RWPE2 (cell line): ENCODE measurements around the gene TACR2.

Experiments used
- ATAC-seq: fragments of 200-7000 bp; cut with Tn5 transposase; 3 replicates; pipeline ENCODE4 v1.9.1; 2021; ENCODE audit warnings: low read depth
- DNase-seq: peaks from one replicate; pipeline ENCODE4 v3.0.0-alpha.2; 2020; ENCODE audit warnings: low spot score
- H3K27ac ChIP-seq: fragments of 450-650 bp; 2 replicates; pipeline ENCODE4 v1.5.1; 2017; ENCODE audit warnings: mild to moderate bottlenecking; ENCODE audit not compliant: poor library complexity, severe bottlenecking
- H3K27me3 ChIP-seq: fragments of 250-450 bp; sonication (Bioruptor Pico); 2 replicates; pipeline ENCODE4 v1.5.1; 2021; ENCODE audit warnings: mild to moderate bottlenecking, moderate library complexity; ENCODE audit not compliant: insufficient read depth, poor library complexity, severe bottlenecking
- H3K36me3 ChIP-seq: fragments of 250-450 bp; sonication (Bioruptor Pico); 2 replicates; pipeline ENCODE4 v1.5.1; 2020; ENCODE audit warnings: low read depth, mild to moderate bottlenecking, moderate library complexity
- H3K4me1 ChIP-seq: fragments of 250-450 bp; sonication (Bioruptor Pico); 2 replicates; pipeline ENCODE4 v1.5.1; 2021; ENCODE audit warnings: mild to moderate bottlenecking, moderate library complexity; ENCODE audit not compliant: insufficient read depth, poor library complexity, severe bottlenecking
- H3K4me3 ChIP-seq: fragments of 250-450 bp; sonication (Bioruptor Pico); 2 replicates; pipeline ENCODE4 v1.5.1; 2021; ENCODE audit warnings: mild to moderate bottlenecking, moderate library complexity; ENCODE audit not compliant: severe bottlenecking
- H3K9me3 ChIP-seq: fragments of 250-450 bp; sonication (Bioruptor Pico); 2 replicates; pipeline ENCODE4 v1.5.1; 2021; ENCODE audit warnings: mild to moderate bottlenecking, moderate library complexity; ENCODE audit not compliant: severe bottlenecking
- CTCF ChIP-seq: fragments of 450-650 bp; IDR thresholded peaks from one replicate; pipeline ENCODE4 v1.5.1; 2017; ENCODE audit warnings: mild to moderate bottlenecking, moderate library complexity; ENCODE audit not compliant: poor library complexity, severe bottlenecking

TACR2 gene

GRCh38 chr10:69418052-69418752, 1.5 kb upstream of the TACR2 start:
- Histone ChIP-seq H3K36me3 (no peaks in the 10 kb centered on the region), H3K4me1 (no peaks in the 10 kb centered on the region), H3K27me3 (no peaks in the 10 kb centered on the region), H3K27ac (no peak overlapping the region), H3K4me3 (no peak overlapping the region), H3K9me3 (no peaks in the 10 kb centered on the region)
- ATAC-seq (no peak), DNase-seq (no peak)
- TF ChIP-seq CTCF, result no peak

GRCh38 chr10:69417542-69417941, 824 bp upstream of the TACR2 start:
- Histone ChIP-seq H3K4me3 (no peak overlapping the region), H3K27ac (no peak overlapping the region), H3K9me3 (no peaks in the 10 kb centered on the region), H3K27me3 (no peaks in the 10 kb centered on the region), H3K36me3 (no peaks in the 10 kb centered on the region), H3K4me1 (no peaks in the 10 kb centered on the region)
- ATAC-seq, result no peak
- no peak for DNase-seq
- TF ChIP-seq CTCF, result no peak

DNA sequence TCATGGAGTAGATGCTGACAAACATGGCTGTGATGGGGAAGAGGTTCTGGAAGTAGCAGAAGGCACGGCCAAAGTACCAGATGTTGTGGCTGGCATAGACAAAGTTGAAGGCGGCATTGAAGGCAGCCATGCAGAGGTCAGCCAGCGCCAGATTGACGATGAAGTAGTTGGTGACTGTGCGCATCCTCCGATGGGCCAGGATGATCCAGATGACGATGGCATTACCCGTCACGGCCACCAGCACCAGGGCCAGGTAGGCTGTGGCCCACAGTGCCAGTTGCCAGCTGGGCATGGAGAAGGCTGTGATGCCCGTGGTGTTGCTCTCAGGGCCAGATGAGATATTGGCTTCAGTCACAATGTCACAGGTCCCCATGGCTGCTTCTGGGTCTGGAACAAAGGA, 767 bp downstream of the TACR2 start:
- Histone ChIP-seq H3K27ac (no peak overlapping the region), H3K36me3 (no peaks in the 10 kb centered on the region), H3K4me1 (no peaks in the 10 kb centered on the region), H3K4me3 (no peak overlapping the region), H3K9me3 (no peaks in the 10 kb centered on the region), H3K27me3 (no peaks in the 10 kb centered on the region)
- ATAC-seq (no peak), DNase-seq (no peak)
- no peak for TF ChIP-seq CTCF

DNA sequence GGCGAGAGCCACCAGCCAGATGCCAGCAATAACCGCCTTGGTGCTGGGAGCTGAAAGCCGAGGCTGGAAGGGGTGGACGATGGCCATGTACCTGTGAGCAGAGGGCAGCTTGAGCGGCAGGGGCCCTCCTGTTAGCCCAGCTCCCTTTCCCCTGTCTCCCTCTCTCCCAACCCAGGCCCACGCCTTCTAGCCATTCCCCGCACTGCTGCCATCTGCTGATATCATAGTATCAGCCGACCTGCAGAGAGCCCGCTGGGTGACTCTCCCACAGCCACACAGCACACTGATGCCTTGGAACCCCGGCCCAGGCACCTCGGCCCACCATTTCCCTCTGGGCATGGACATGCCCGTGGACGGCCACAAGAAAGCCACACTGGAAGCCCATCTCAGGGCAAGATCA, 1.7 kb downstream of the TACR2 start:
- no peak for TF ChIP-seq CTCF
- H3K4me3 ChIP-seq, result no peak overlapping the region
- ATAC-seq (no peak), DNase-seq (no peak)
- H3K27ac ChIP-seq, result no peak overlapping the region
- H3K27me3 ChIP-seq, result no peaks in the 10 kb centered on the region
- H3K9me3 ChIP-seq, result no peaks in the 10 kb centered on the region
- H3K36me3 ChIP-seq, result no peaks in the 10 kb centered on the region
- no peaks in the 10 kb centered on the region for H3K4me1 ChIP-seq
